Uterus (tissue), 2 donors: ENCODE results near the gene PC.

Experiments used
- CTCF ChIP-seq, 4 experiments: fragments of 200-600 bp in 2 of 4; fragments of 450-650 bp in 2 of 4; sonication (generic) in 2 of 4; IDR thresholded peaks; one replicate each; pipeline ENCODE4 v1.5.1; 2016 to 2019; ENCODE audit warnings: antibody characterized with exemption in 4 of 4, mild to moderate bottlenecking in 2 of 4, moderate library complexity in 1 of 4
- POLR2A ChIP-seq, 2 donors: fragments of 450-650 bp; IDR thresholded peaks; one replicate each; pipeline ENCODE4 v1.6.1; 2016; ENCODE audit warnings: antibody characterized with exemption in 2 of 2, mild to moderate bottlenecking in 1 of 2, moderate library complexity in 1 of 2

GRCh38 chr11:66966351-66966750 is 8.2 kb upstream of the PC start:
- TF ChIP-seq CTCF (IDR thresholded peaks at IDR 0.05) (no peak), POLR2A (IDR thresholded peaks at IDR 0.05) (no peak)
